GM21423 (cell line): ENCODE data around the gene SLC10A3.

Source experiments
- ATAC-seq: cut with Tn5 transposase; IDR thresholded peaks from one replicate; pipeline ENCODE4 v1.9.1; 2021; ENCODE audit warnings: mild to moderate bottlenecking, moderate library complexity; ENCODE audit not compliant: unreplicated experiment

Gene SLC10A3

DNA sequence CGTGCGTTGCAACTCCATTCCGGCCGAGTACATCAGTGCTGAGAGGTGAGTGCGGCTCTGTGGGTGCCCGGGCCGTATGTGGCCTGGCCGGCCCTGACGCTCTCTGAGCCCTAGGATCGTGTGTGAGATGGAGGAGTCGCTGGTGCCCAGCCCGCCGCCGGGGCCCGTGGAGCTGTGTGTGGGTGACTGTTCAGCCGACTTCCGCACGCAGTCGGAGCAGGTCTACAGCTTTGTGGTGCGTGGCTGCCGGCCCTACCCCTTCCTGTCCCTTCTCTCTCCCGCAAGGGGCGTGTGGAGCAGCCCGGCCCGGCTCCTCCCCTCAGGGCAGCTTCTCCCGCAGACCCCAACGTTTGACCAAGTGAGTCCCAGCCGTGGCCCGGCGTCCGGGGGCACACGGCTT lies 24.4 kb downstream of the SLC10A3 start:
- no peak for ATAC-seq

GRCh38 chrX:154465601-154466000 lies 24.8 kb downstream of the SLC10A3 start:
- no peak for ATAC-seq

- ATAC-seq: no peak
Observed at GRCh38 chrX:154464806-154465365, 25.5 kb downstream of the SLC10A3 start.

- no peak for ATAC-seq
Observed at GRCh38 chrX:154463611-154464220, 26.7 kb downstream of the SLC10A3 start.

DNA sequence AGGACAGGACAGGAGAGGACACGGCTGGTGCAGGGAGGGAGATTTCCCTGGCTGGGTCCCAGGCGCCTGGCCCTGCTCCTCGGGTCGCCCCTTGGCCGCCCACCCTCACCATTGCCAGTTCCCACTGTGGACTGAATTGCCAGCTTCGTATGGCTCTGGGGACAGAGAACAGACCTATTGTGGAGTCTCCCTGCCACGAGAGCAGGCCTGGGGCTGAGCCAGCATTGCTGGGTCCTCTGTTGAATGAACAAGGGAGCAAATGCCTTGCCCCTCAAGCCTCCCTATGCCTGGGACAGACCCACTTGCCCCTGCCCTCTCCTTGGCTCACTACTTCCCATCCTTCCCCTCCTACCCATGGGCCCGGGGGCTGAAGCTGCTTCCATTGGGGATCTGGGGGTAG lies 28.0 kb downstream of the SLC10A3 start:
- no peak for ATAC-seq

DNA sequence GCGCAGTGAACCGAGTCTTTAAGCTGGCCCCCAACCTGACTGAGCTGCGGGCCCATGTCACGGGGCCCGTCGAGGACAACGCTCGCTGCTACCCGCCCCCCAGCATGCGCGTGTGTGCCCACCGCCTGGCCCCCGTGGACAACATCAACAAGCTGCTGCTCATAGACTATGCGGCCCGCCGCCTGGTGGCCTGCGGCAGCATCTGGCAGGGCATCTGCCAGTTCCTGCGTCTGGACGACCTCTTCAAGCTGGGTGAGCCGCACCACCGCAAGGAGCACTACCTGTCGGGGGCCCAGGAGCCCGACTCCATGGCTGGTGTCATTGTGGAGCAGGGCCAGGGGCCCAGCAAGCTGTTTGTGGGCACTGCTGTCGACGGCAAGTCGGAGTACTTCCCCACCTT lies 30.1 kb downstream of the SLC10A3 start:
- no peak for ATAC-seq

GRCh38 chrX:154459832-154460231 lies 30.6 kb downstream of the SLC10A3 start:
- no peak for ATAC-seq

DNA sequence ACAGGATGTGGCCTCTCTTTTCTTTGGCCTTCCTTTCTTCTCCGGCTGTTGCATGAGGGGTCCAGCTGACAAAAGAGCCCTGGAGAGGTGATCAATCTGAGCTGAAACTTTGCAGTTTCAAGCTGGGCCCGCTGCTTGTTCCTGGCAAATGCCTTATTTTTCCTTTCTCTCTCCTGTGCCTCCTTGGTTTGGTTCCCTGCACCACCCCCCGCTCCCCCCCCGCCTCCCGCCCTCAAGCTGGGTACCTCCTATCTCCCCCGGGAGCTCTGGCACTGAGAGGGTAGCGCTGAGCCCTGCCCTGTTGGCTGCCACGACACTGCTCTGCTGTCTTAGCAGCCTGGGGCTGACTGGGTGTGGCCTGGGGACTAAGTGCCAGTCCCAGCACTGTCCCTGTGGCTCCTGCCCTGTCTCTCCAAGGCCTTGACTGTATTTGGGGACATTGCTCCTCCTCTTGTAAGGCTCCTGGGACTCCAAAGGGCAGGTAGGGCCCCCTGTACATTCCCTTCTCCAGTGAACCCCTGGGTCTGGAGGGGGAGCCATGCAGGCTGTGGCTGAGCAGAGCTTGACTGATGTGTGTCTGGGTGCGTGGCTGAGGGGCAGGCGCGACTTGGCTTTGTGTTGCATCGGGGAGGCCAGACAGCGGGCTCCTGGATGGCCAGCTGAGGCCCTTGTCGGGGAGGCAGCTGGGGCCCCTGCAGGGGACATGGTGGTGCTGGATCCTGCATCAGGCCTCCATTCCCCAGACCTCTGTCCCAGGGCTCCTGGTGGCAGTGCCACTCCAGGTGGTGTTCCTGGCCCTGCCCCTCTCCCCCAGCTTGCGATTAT lies 31.3 kb downstream of the SLC10A3 start:
- ATAC-seq: no peak

GRCh38 chrX:154458116-154458953 lies 32.1 kb downstream of the SLC10A3 start, which contains the start of gene PLXNA3:
PLXNA3 (plus strand) TSS chrX:154458281; CDS start chrX:154460184, 1,903 bp downstream.
- peak; percentile 67 for ATAC-seq

DNA sequence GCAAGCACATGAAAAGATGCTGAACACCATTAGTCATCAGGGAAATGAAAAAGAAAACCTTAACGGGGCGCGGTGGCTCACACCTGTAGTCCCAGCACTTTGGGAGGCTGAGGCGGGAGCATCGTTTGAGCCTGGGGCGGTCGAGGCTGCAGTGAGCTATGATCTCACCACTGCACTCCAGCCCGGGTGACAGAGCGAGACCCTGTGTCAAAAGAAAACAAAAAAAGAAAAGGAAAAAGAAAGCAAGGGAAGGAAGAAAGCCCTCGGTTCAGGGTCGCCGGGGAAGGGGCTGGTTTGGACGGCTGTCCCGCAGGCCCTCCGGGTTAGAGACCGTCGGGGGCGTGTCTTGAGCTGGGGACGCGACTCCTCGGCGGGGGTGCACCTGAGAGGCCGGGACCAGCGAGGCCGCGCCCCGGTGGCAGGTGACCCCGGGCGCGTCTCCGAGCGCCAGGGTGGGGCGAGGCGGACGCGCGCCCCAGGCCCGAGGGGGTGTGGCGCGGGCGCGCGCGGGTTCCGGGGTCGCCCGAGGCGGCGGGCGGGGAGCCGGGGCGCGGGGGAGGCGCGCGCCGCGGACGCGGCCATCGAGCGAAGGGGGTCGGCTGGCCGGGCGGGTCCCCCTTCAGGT lies 32.8 kb downstream of the SLC10A3 start:
- ATAC-seq: peak; percentile 61

DNA sequence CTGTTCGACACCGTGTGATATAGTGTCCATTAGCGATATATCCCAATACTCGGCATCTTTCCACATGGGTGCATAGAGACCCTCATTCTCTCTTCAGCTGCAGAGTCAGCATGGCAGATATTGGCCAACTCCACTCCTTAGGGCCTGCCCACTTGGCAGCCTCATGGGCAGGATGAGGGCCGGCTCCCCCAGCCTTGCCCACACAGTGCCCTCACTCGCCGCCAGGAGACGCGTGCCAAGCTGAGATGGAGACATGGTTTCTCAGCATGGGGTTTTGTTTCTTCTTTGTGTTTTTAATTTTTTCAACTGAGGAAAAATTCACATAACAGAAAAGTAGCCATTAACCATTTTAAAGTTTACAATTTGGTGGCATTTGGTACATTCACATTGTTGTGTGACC lies 37.6 kb downstream of the SLC10A3 start:
- no peak for ATAC-seq

DNA sequence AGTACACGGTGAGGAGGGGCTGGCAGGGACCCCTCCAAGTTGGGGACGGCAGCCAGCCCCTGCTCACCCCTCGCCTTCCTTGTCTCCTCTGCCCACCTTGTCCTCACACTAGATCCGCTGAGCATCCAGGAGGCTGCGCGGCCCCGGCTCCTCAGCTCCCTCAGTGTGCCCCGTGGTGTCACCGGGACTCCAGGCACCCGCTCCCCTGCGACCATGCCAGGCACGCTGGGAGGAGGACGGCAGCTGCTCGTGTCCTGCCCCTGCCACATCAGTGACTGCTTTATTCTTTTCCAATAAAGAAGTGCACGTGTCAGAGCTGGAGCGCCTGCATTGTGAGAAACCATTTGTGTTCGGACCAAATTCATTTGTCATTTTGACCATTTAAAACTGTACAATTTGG lies 40.1 kb downstream of the SLC10A3 start:
- ATAC-seq: no peak

DNA sequence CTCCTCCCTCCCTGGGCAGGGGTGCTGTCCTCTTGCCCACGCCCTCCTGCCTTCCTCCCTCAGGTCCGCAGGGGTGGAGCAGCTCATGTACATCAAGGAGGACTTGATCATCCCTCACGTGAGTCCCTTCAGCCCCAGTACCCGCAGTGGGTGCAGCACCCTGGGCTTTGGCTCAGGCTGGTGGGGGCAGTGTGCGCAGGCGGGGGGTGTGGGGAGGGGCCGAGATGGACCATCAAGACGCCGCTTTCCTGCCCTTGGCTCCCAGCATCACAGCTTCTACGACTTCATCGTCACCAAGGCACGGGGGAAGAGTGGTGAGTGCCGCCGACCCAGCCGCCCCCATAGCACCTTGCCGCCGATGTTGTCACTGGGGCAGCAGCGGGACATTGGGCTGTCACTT lies 40.8 kb downstream of the SLC10A3 start:
- ATAC-seq: no peak

- no peak for ATAC-seq
Observed at GRCh38 chrX:154448484-154448883, 41.9 kb downstream of the SLC10A3 start.

GRCh38 chrX:154446430-154446829 lies 44.0 kb downstream of the SLC10A3 start:
- no peak for ATAC-seq

- no peak for ATAC-seq
Observed at GRCh38 chrX:154445776-154446175, 44.7 kb downstream of the SLC10A3 start.

GRCh38 chrX:154444755-154445246 lies 45.6 kb downstream of the SLC10A3 start:
- ATAC-seq: no peak

DNA sequence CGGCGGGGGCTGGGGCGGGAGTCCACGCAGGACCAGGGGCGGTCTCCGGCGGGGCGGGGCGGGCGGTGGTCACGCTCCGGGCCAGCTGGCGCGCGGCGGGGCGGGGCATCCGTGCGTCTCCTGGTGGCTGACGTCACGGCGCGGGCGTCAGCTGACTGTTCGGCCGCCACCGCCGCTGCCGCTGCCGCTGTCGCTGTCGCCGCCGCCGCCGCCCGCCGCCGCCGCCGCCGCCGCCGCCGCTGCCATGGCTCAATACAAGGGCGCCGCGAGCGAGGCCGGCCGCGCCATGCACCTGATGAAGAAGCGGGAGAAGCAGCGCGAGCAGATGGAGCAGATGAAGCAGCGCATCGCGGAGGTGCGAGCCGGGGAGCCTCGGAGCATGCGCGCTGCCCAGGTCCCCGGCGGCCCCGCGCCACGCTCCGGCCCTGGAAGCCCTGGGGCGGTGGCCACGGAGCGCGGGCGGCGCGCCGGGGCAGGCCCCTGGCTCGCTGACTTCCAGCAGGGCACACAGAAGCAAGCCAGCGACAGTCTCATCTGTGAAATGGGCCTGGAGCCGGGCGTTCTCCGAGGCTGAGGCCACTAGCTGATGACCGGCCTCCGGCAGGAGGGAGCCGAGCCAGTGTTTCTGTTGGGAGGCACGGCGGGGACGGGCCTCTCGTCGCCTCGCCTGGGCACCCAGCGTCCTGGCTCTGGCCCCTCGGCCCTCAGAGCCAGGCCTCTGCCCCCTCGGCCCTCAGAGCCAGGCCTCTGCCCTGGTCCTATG lies 46.3 kb downstream of the SLC10A3 start, which contains the start of gene FAM50A:
TSS of gene FAM50A (plus strand) at position 150 of the 763 bp plus-strand sequence. CDS start at position 245, 95 bp downstream.
- ATAC-seq: peak; percentile 76

GRCh38 chrX:154443479-154443910 lies 46.9 kb downstream of the SLC10A3 start:
- peak; percentile 8 for ATAC-seq
